ENCODE measurements around the gene RNPS1. TPM values are rescaled to one million over a fixed set of nuclear protein-coding genes. Genes with fewer than 3 reads are reported as not detected.

RNPS1 gene
- total RNA-seq, 1 donor from 2014 or later: 73.5 TPM

DNA sequence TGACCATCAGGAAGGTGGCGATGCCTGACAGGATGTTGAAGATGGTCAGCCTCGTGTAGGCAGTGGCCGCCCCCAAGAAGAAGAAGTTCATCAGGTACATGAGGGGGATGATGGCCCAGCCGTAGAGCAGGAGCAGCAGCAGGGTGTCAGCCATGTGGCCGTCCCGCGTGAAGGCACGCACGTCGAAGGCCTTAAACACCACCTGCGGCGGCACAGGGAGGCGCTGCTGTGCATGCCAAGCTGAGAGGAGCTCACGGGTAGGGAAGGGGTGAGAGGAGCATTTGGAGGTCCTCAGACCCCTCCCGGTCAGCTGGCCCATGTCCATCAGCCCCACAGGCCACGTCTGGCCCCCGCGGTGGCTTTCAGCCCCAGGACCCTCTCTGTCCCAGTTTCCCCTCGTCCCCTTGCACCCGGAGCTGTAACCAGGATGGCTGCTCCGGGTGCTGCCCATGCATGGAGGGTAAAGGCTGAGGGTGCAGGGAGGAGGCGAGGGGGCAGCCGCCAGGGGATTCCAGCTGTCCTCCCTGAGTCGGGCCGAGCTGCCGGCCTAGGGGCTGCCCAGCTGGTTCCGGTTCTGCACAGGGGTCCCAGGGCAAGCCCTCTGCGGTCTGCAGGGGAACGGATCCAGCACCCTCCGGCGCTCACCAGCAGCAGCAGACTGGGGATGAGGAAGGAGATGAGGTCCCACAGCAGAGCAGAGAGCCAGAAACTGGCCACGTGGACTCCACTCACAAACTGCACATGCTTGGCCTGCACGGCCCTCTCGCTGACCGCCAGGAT, 17.1 kb upstream of the RNPS1 start:
- Histone ChIP-seq H3K36me3 (ENCODE audit: control insufficient read depth, insufficient read depth, low read length) (no peaks in the 10 kb centered on the region), H3K4me3 (ENCODE audit: low read depth, low read length) (no peak overlapping the region), H3K27me3 (ENCODE audit: control insufficient read depth, insufficient read depth, low read length) (no peaks in the 10 kb centered on the region)
- TF ChIP-seq, protein P1, sequence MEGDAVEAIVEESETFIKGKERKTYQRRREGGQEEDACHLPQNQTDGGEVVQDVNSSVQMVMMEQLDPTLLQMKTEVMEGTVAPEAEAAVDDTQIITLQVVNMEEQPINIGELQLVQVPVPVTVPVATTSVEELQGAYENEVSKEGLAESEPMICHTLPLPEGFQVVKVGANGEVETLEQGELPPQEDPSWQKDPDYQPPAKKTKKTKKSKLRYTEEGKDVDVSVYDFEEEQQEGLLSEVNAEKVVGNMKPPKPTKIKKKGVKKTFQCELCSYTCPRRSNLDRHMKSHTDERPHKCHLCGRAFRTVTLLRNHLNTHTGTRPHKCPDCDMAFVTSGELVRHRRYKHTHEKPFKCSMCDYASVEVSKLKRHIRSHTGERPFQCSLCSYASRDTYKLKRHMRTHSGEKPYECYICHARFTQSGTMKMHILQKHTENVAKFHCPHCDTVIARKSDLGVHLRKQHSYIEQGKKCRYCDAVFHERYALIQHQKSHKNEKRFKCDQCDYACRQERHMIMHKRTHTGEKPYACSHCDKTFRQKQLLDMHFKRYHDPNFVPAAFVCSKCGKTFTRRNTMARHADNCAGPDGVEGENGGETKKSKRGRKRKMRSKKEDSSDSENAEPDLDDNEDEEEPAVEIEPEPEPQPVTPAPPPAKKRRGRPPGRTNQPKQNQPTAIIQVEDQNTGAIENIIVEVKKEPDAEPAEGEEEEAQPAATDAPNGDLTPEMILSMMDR (IDR thresholded peaks at IDR 0.05; ENCODE audit: insufficient read depth, low read length, severe bottlenecking): no peak
- FAIRE-seq (no peak), DNase-seq (ENCODE audit: low read depth) (no peak)

DNA sequence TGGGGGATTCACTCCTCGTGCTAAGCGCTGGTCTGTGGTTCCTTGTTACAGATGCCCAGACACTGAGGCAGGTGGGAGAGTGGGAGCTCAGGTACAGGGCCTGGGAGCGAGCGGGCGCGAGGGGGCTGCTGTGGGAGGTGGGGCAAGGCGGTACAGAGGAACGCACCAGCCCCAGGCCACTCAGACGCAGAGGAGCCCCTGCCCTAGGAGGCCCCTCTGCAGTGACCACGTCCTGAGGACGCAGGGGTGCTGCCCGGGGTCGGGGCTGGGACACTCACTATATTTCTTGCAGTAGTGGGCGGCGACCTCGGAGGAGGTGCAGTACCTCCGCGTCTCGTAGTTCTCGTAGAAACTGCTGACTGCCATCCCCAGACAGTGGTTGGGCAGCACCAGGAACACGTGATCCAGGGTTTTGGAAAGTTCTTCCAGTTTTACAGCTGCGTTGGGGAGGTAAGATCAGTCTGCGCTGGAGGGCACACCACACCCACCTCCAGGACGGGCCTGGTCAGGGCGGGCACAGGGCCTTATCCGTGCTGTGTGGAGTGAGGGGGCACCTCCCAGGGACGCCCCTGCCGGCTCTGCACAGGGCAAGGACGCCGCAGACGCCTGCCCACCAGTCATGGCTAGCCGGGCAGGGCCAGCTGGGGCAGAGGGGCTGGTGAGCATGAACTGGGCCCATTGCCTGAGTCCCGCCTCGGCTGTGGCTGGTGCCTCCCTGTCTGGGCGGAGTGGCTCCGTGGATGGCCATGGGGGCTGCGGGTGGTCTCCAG, 16.3 kb upstream of the RNPS1 start:
- no peak for FAIRE-seq
- H3K36me3 ChIP-seq (ENCODE audit: control insufficient read depth, insufficient read depth, low read length): no peaks in the 10 kb centered on the region
- H3K27me3 ChIP-seq (ENCODE audit: control insufficient read depth, insufficient read depth, low read length): peaks cover 2% of the 10 kb centered on the region
- TF ChIP-seq, protein P1 (IDR thresholded peaks at IDR 0.05; ENCODE audit: insufficient read depth, low read length, severe bottlenecking): no peak
- no peak overlapping the region for H3K4me3 ChIP-seq (ENCODE audit: low read depth, low read length)
- no peak for DNase-seq (ENCODE audit: low read depth)

DNA sequence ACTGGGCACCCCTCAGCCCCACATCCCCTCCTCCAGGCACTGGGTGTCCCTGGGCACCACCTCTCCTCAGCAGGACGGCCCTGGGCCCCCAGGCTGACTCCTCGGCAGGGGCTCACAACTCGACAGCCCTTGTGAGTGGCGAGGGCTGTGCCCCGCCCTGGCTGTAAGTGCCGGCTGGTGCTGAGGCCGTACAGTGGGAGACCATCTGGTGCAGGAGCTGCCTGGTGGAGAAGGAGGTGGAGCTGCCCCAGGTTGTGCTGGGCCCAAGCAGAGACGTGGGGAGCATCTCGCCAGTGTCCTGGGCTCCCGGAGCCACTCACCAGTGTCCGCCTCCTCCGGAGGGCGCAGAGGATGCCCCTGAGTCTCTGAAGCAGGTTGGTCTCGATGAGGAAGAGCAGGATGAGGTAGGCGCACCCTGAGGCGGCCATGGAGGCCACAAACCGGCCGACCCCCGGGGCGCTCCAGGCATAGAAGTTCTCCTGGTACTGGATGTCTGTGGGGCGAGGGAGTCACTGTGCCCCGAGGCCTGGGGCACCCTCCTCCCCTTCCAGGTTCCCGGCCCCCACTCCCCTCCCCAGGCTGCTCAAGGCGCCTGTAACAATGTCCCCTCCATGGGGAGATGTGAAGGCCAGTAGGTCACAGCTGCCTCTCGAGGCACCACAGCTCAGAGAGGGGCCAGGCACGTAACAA, 15.1 kb upstream of the RNPS1 start:
- H3K27me3 ChIP-seq (ENCODE audit: control insufficient read depth, insufficient read depth, low read length): peaks cover 3% of the 10 kb centered on the region
- no peak for FAIRE-seq
- DNase-seq (ENCODE audit: low read depth): no peak
- no peak overlapping the region for H3K4me3 ChIP-seq (ENCODE audit: low read depth, low read length)
- no peaks in the 10 kb centered on the region for H3K36me3 ChIP-seq (ENCODE audit: control insufficient read depth, insufficient read depth, low read length)
- TF ChIP-seq, protein P1 (IDR thresholded peaks at IDR 0.05; ENCODE audit: insufficient read depth, low read length, severe bottlenecking): no peak

DNA sequence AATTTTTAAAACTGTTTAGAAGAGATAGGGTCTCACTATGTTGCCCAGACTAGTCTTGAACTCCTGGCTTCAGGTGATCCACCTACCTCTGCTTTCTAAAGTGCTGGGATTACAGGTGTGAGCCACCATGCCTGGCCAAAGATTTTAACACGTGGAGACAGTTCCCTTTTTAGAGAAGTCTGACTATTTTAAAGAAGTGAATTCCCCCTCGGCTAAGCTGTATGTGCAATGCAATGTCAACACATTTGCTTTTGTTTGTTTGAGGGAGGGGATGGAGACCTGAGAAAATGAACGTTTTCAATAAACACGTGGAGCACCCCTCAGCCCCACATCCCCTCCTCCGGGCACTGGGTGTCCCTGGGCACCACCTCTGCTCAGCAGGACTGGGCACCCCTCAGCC, 14.3 kb upstream of the RNPS1 start:
- TF ChIP-seq, protein P1 (IDR thresholded peaks at IDR 0.05; ENCODE audit: insufficient read depth, low read length, severe bottlenecking): no peak
- DNase-seq (ENCODE audit: low read depth) (no peak), FAIRE-seq (no peak)
- Histone ChIP-seq H3K4me3 (ENCODE audit: low read depth, low read length) (no peak overlapping the region), H3K36me3 (ENCODE audit: control insufficient read depth, insufficient read depth, low read length) (no peaks in the 10 kb centered on the region), H3K27me3 (ENCODE audit: control insufficient read depth, insufficient read depth, low read length) (peaks cover 3% of the 10 kb centered on the region)

DNA sequence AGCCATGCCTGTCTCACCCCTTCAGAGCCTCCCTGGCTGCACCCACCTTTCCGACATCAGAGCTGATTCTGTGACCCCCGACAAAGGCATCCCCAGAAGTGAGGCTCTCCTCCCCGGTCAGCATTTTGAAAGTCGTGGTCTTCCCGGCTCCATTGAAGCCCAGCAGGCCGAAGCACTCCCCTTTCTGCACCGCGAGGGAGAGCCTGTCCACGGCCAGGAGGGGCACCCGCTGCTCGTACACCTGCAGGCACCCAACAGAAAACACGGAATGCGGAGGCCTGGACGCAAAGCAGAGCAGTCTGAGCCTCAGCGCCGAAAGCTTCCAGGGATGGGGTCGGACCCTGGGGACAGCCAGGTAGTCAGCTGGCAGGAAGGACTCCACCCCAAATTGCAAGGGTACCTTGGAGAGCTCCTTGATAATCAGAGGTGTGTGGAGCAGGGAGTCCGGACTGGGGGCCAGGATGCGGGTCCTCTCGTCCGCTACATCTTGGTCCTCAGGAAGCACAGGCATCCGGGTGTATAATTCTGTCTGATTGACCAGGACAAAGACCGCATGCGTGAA, 13.1 kb upstream of the RNPS1 start:
- TF ChIP-seq, protein P1 (IDR thresholded peaks at IDR 0.05; ENCODE audit: insufficient read depth, low read length, severe bottlenecking): no peak
- FAIRE-seq (no peak), DNase-seq (ENCODE audit: low read depth) (no peak)
- Histone ChIP-seq H3K4me3 (ENCODE audit: low read depth, low read length) (no peak overlapping the region), H3K27me3 (ENCODE audit: control insufficient read depth, insufficient read depth, low read length) (peaks cover 3% of the 10 kb centered on the region), H3K36me3 (ENCODE audit: control insufficient read depth, insufficient read depth, low read length) (no peaks in the 10 kb centered on the region)
